Heart left ventricle (tissue), 16 donors: ENCODE results near the gene MACROH2A2. TPM values are rescaled to one million over a fixed set of nuclear protein-coding genes. Genes with fewer than 3 reads are reported as not detected.
A peak's percentile ranks its signal among the peaks of the same experiment; 100 is the strongest.

Experiments used
- ATAC-seq, 4 donors: fragments of 200-7000 bp; cut with Tn5 transposase; one replicate each; pipeline ENCODE4 v1.9.1; 2020 to 2022; ENCODE audit warnings: moderate library complexity in 4 of 4, mild to moderate bottlenecking in 3 of 4, moderate number of reproducible peaks in 1 of 4
- DNase-seq, 5 donors: peaks; one replicate each; pipeline ENCODE4 v3.0.0-alpha.2; 2020
- H3K27ac ChIP-seq, 12 donors: fragments of 200-600 bp; sonication (generic) in 4 of 12; one replicate each; pipeline versions ENCODE4 v1.5.0 to v1.8.0; 2016 to 2022; ENCODE audit warnings: mild to moderate bottlenecking in 2 of 12
- H3K27me3 ChIP-seq, 9 donors: fragments of 200-600 bp; sonication (generic) in 2 of 9; one replicate each; pipeline versions ENCODE4 v1.5.1 to v1.8.0; 2016 to 2022; ENCODE audit warnings: mild to moderate bottlenecking in 3 of 9
- H3K36me3 ChIP-seq, 9 donors: fragments of 200-600 bp; sonication (generic) in 2 of 9; one replicate each; pipeline versions ENCODE4 v1.5.0 to v1.8.0; 2018 to 2022; ENCODE audit warnings: mild to moderate bottlenecking in 2 of 9
- H3K4me1 ChIP-seq, 12 donors: fragments of 200-600 bp; sonication (generic) in 4 of 12; one replicate each; pipeline versions ENCODE4 v1.5.0 to v1.8.0; 2016 to 2022; ENCODE audit warnings: mild to moderate bottlenecking in 3 of 12
- H3K4me3 ChIP-seq, 12 donors: fragments of 200-600 bp; sonication (generic) in 4 of 12; one replicate each; pipeline versions ENCODE4 v1.5.0 to v1.8.0; 2017 to 2022; ENCODE audit warnings: mild to moderate bottlenecking in 9 of 12, moderate library complexity in 4 of 12
- H3K9me3 ChIP-seq, 12 donors: fragments of 200-600 bp; sonication (generic) in 4 of 12; one replicate each; pipeline versions ENCODE4 v1.5.0 to v1.8.0; 2016 to 2022; ENCODE audit warnings: mild to moderate bottlenecking in 1 of 12
- CTCF ChIP-seq, 12 donors: fragments of 200-600 bp; sonication (generic) in 4 of 12; IDR thresholded peaks; one replicate each; pipeline versions ENCODE4 v1.5.0 to v1.8.0; 2018 to 2022; ENCODE audit warnings: antibody characterized with exemption in 12 of 12, mild to moderate bottlenecking in 5 of 12
- POLR2A ChIP-seq, 2 donors: fragments of 450-650 bp; IDR thresholded peaks; one replicate each; pipeline ENCODE4 v1.6.1; 2017; ENCODE audit warnings: antibody characterized with exemption in 2 of 2, mild to moderate bottlenecking in 2 of 2, moderate library complexity in 2 of 2
- WGBS, 4 donors: extraction: QIAGEN DNeasy Blood & Tissue Kit in 2 of 4; methylation state at CpG; one replicate each; pipeline versions ENCODE4 v1.1.5 to v1.1.7; 2013 to 2018; 5-methylcytosine and 5-hydroxymethylcytosine counted together
- intact Hi-C, 10 donors: fragments of 100-400 bp; cut with DNase I; formaldehyde crosslinking; loops; one replicate each; pipeline versions ENCODE4 v1.11.1 to v1.14.2; 2022
- polyA plus RNA-seq, 2 donors: library from polyadenylated mRNA; stranded (reverse); fragments of 200-250 nt; gene quantifications; one replicate each; pipeline ENCODE4 v1.2.3, GENCODE V29; 2013
- total RNA-seq, 9 donors: library from RNA; depleted of rRNA in 2 of 9; stranded (reverse); fragments of >200 nt in 2 of 9; fragmentation: NEBNext Ultra II Directional in 3 of 9; extraction: Animal tissue kit (Norgen Biotek cat#: 25700) in 3 of 9; gene quantifications; one replicate each; pipeline versions ENCODE4 v1.1.0 to v1.2.4, GENCODE V29; 2016 to 2023
- donor health status: ischemic (EF 13 %, LVEDD 7.1; RV severe dilation, severe dysfunction).
- donor health status: healthy with polysubstance abuse.
- donor health status: DM: no; HTN: yes; CAD: no.
- donor health status: DM: no; HTN: no; CAD: no.
- donor health status: ischemic (EF 25% LVEDD 6.9; RV normal size, moderate dysfunction).
- donor health status: ischemic (EF 25% LVEDD 5.7; RV mildly dilated, moderate dysfunction).
- donor health status: healthy.
- donor health status: DM: yes; HTN: yes; CAD: no.
- donor health status: ischemic (EF 35%, LVEDD 5.7; RV mildly dilated, moderate dysfunction).
- donor health status: nonischemic (EF 11% LVEDD 7.7; RV severe dilation, severe dysfunction).
- donor health status: DM: yes; HTN: yes; CAD: no.
- donor health status: PGD.
- donor health status: ischemic (EF 29% LVEDD 5.4; RV normal size, mild dysfunction).
- donor health status: nonischemic (EF 23%, LVEDD 6.1; RV moderate dilation, normal function).

MACROH2A2 gene
- total and polyA plus RNA-seq, 11 donors, result 11.8 to 21.3 (median 13.3) TPM

- H3K9me3 ChIP-seq, result no peaks in the 10 kb centered on the region
- no peak for TF ChIP-seq POLR2A (IDR thresholded peaks at IDR 0.05)
- TF ChIP-seq CTCF (IDR thresholded peaks at IDR 0.05), result no peak
- 88 to 98% (median 96%) methylated on average over 11 of the region's 11 CpGs for WGBS, 4 donors
- peaks cover 0 to 5% (median under 1%) of the 10 kb centered on the region in 9 donors for H3K36me3 ChIP-seq
- no peak overlapping the region for H3K27ac ChIP-seq
- ATAC-seq, result no peak
- no peak for DNase-seq
- H3K4me1 ChIP-seq, result no peaks in the 10 kb centered on the region
- intact Hi-C loops, result no loop called here
- H3K4me3 ChIP-seq, result no peak overlapping the region
- no peaks in the 10 kb centered on the region for H3K27me3 ChIP-seq
Observed at GRCh38 chr10:70070834-70071233, 18.2 kb downstream of the MACROH2A2 start.

GRCh38 chr10:70074165-70074564, 21.5 kb downstream of the MACROH2A2 start:
- TF ChIP-seq POLR2A (IDR thresholded peaks at IDR 0.05), result no peak
- TF ChIP-seq CTCF (IDR thresholded peaks at IDR 0.05), result no peak
- Histone ChIP-seq H3K27ac (no peak overlapping the region), H3K27me3 (no peaks in the 10 kb centered on the region), H3K4me1 (no peaks in the 10 kb centered on the region), H3K9me3 (no peaks in the 10 kb centered on the region), H3K4me3 (no peak overlapping the region), H3K36me3 (peaks cover 0 to 19% (median 4%) of the 10 kb centered on the region in 9 donors)
- no peak for DNase-seq
- ATAC-seq, result no peak
- WGBS, 4 donors, result 90 to 97% (median 90%) methylated on average over 2 of the region's 2 CpGs
- intact Hi-C loops, result no loop called here

GRCh38 chr10:70074971-70075370, 22.3 kb downstream of the MACROH2A2 start:
- no peak for TF ChIP-seq CTCF (IDR thresholded peaks at IDR 0.05)
- TF ChIP-seq POLR2A (IDR thresholded peaks at IDR 0.05), result no peak
- WGBS, 4 donors, result 94 to 98% (median 97%) methylated on average over 2 of the region's 2 CpGs

GRCh38 chr10:70078329-70078728, 25.7 kb downstream of the MACROH2A2 start:
- ATAC-seq, result peak in 1 of 4 donors; percentile 24
- WGBS, 4 donors, result 90 to 96% (median 94%) methylated on average over 5 of the region's 5 CpGs

More at GRCh38 chr10:70074971-70075370, 22.3 kb downstream of the MACROH2A2 start:
- no peak for DNase-seq
- Histone ChIP-seq H3K4me1 (no peaks in the 10 kb centered on the region), H3K27me3 (no peaks in the 10 kb centered on the region), H3K9me3 (no peaks in the 10 kb centered on the region), H3K4me3 (no peak overlapping the region), H3K36me3 (peaks cover 0 to 19% (median 4%) of the 10 kb centered on the region in 9 donors), H3K27ac (no peak overlapping the region)
- intact Hi-C loops, result no loop called here
- ATAC-seq, result no peak

More at GRCh38 chr10:70078329-70078728, 25.7 kb downstream of the MACROH2A2 start:
- Histone ChIP-seq H3K27me3 (no peaks in the 10 kb centered on the region), H3K36me3 (peaks cover 0 to 19% (median 4%) of the 10 kb centered on the region in 9 donors), H3K27ac (no peak overlapping the region), H3K4me1 (no peaks in the 10 kb centered on the region), H3K4me3 (no peak overlapping the region), H3K9me3 (no peaks in the 10 kb centered on the region)
- TF ChIP-seq POLR2A (IDR thresholded peaks at IDR 0.05) (no peak), CTCF (IDR thresholded peaks at IDR 0.05) (no peak)
- intact Hi-C loops, result no loop called here
- DNase-seq, result no peak
